IMR-90 (cell line): ENCODE data around the gene TECPR2. TPM values are rescaled to one million over a fixed set of nuclear protein-coding genes. Genes with fewer than 3 reads are reported as not detected.

Experiments used
- ATAC-seq: fragments of 200-7000 bp; cut with Tn5 transposase; 2 replicates; pipeline ENCODE4 v1.9.1; 2020; ENCODE audit warnings: low read depth, mild to moderate bottlenecking, moderate library complexity
- BruUV-seq: library from RNA; stranded (reverse); fragments of 400-500 nt; replicated peaks from 2 replicates; lab custom pipeline; 2021; lab: Mats Ljungman, UMichigan
- CTCF ChIA-PET: fragments of 300-600 bp; formaldehyde crosslinking; extraction: SDS; loops from one replicate; lab custom pipeline; 2021; ENCODE audit warnings: antibody characterized with exemption; lab: Yijun Ruan, JAX
- POLR2A ChIA-PET: fragments of 300-600 bp; sonication (Branson Sonifier 250); formaldehyde crosslinking; loops from one replicate; lab custom pipeline; 2022; ENCODE audit warnings: antibody characterized with exemption; ENCODE audit not compliant: unreplicated experiment; lab: Charles Lee
- DNase-seq: peaks from one replicate; pipeline ENCODE4 v3.0.0; 2013
- H2AFZ ChIP-seq: replicated peaks from 2 replicates; pipeline ENCODE3; 2013; ENCODE audit warnings: low read length, mild to moderate bottlenecking; ENCODE audit not compliant: poor library complexity
- H2AK5ac ChIP-seq: 2 replicates; pipeline ENCODE4 v1.6.1; 2013; ENCODE audit warnings: low read depth, low read length, inconsistent platforms
- H2AK9ac ChIP-seq: replicated peaks from 2 replicates; pipeline ENCODE3; 2013; ENCODE audit warnings: mild to moderate bottlenecking, low read depth, low read length, moderate library complexity; ENCODE audit not compliant: poor library complexity
- H2BK120ac ChIP-seq: 2 replicates; pipeline ENCODE4 v1.6.1; 2013; ENCODE audit warnings: low read depth, low read length, inconsistent platforms
- H2BK15ac ChIP-seq: 3 replicates; pipeline ENCODE4 v1.6.1; 2013; ENCODE audit warnings: low read depth, low read length, inconsistent platforms
- H2BK20ac ChIP-seq: 2 replicates; pipeline ENCODE4 v1.6.1; 2013; ENCODE audit warnings: low read depth, mild to moderate bottlenecking, inconsistent platforms, low read length, moderate library complexity
- H2BK5ac ChIP-seq: 2 replicates; pipeline ENCODE4 v1.6.1; 2013; ENCODE audit warnings: mild to moderate bottlenecking, low read depth, low read length, inconsistent platforms; ENCODE audit not compliant: poor library complexity, severe bottlenecking
- H3K14ac ChIP-seq: replicated peaks from 2 replicates; pipeline ENCODE4 v1.6.1; 2013; ENCODE audit warnings: low read depth, low read length, inconsistent platforms
- H3K18ac ChIP-seq: 2 replicates; pipeline ENCODE4 v1.6.1; 2013; ENCODE audit warnings: low read depth, low read length, control low read depth
- H3K23ac ChIP-seq: 2 replicates; pipeline ENCODE4 v1.6.1; 2013; ENCODE audit warnings: low read depth, low read length, inconsistent platforms
- H3K27ac ChIP-seq: 2 replicates; pipeline ENCODE4 v1.5.1; 2013; ENCODE audit warnings: mild to moderate bottlenecking, control low read depth, low read length; ENCODE audit not compliant: insufficient read depth
- H3K27me3 ChIP-seq: 2 replicates; pipeline ENCODE4 v1.6.1; 2013; ENCODE audit warnings: low read length; ENCODE audit not compliant: control insufficient read depth, insufficient read depth
- H3K36me3 ChIP-seq: 2 replicates; pipeline ENCODE4 v1.6.1; 2013; ENCODE audit warnings: low read length, mixed read lengths; ENCODE audit not compliant: control insufficient read depth, insufficient read depth
- H3K4ac ChIP-seq: 2 replicates; pipeline ENCODE4 v1.6.1; 2013; ENCODE audit warnings: low read depth, low read length, inconsistent platforms
- H3K4me1 ChIP-seq: 2 replicates; pipeline ENCODE4 v1.6.1; 2013; ENCODE audit warnings: low read length, mixed read lengths; ENCODE audit not compliant: control insufficient read depth, insufficient read depth
- H3K4me2 ChIP-seq: 2 replicates; pipeline ENCODE4 v1.6.1; 2013; ENCODE audit warnings: low read depth, mild to moderate bottlenecking, control low read depth, low read length, moderate library complexity
- H3K4me3 ChIP-seq: 2 replicates; pipeline ENCODE4 v1.5.1; 2013; ENCODE audit warnings: low read depth, mild to moderate bottlenecking, control low read depth, low read length, moderate library complexity; ENCODE audit not compliant: insufficient read depth
- H3K56ac ChIP-seq: 2 replicates; pipeline ENCODE4 v1.6.1; 2013; ENCODE audit warnings: low read length, inconsistent platforms; ENCODE audit not compliant: insufficient read depth; ENCODE audit errors: extremely low read depth
- H3K79me1 ChIP-seq, 2 experiments: 2 replicates each; pipeline ENCODE4 v1.6.1; 2013; ENCODE audit warnings: low read length in 2 of 2, inconsistent platforms in 1 of 2, low read depth in 1 of 2
- H3K9ac ChIP-seq: 2 replicates; pipeline ENCODE4 v1.6.1; 2013; ENCODE audit warnings: low read depth, low read length, control low read depth
- H3K9me1 ChIP-seq: 2 replicates; pipeline ENCODE4 v1.6.1; 2013; ENCODE audit warnings: low read length, inconsistent platforms; ENCODE audit not compliant: insufficient read depth
- H3K9me3 ChIP-seq: 2 replicates; pipeline ENCODE4 v1.6.1; 2013; ENCODE audit warnings: low read length; ENCODE audit not compliant: control insufficient read depth, insufficient read depth
- H4K20me1 ChIP-seq: 2 replicates; pipeline ENCODE4 v1.6.1; 2013; ENCODE audit warnings: low read length, inconsistent platforms; ENCODE audit not compliant: insufficient read depth
- H4K5ac ChIP-seq: 2 replicates; pipeline ENCODE4 v1.6.1; 2013; ENCODE audit warnings: mild to moderate bottlenecking, low read depth, low read length, control low read depth
- H4K8ac ChIP-seq, 2 experiments: 2 replicates each; pipeline ENCODE4 v1.6.1; 2013; ENCODE audit warnings: low read depth in 2 of 2, low read length in 2 of 2, control low read depth in 1 of 2, inconsistent platforms in 1 of 2
- H4K91ac ChIP-seq: 2 replicates; pipeline ENCODE4 v1.6.1; 2013; ENCODE audit warnings: low read depth, low read length, inconsistent platforms; ENCODE audit not compliant: insufficient read depth
- BHLHE40 ChIP-seq: fragments of 150-350 bp; IDR thresholded peaks from 2 replicates; pipeline ENCODE4 v1.6.1; 2016; ENCODE audit warnings: mild to moderate bottlenecking, low read depth, low read length
- CEBPB ChIP-seq: IDR thresholded peaks from 2 replicates; pipeline ENCODE4 v1.6.1; 2012; ENCODE audit warnings: low read depth, low read length, improper control_type of control experiment
- MAFK ChIP-seq: IDR thresholded peaks from 2 replicates; pipeline ENCODE4 v1.6.1; 2012; ENCODE audit warnings: low read depth, low read length, improper control_type of control experiment
- MAZ ChIP-seq: IDR thresholded peaks from 2 replicates; pipeline ENCODE4 v1.6.1; 2012; ENCODE audit warnings: low read depth, mild to moderate bottlenecking, low read length, improper control_type of control experiment, moderate library complexity, borderline replicate concordance
- MXI1 ChIP-seq: IDR thresholded peaks from 2 replicates; pipeline ENCODE4 v1.6.1; 2012; ENCODE audit warnings: low read depth, mild to moderate bottlenecking, low read length, moderate library complexity, borderline replicate concordance
- NFE2L2 ChIP-seq: fragments of 150-350 bp; IDR thresholded peaks from 2 replicates; pipeline ENCODE4 v1.6.1; 2016; ENCODE audit warnings: low read depth, mild to moderate bottlenecking, low read length
- POLR2A ChIP-seq: IDR thresholded peaks from 2 replicates; pipeline ENCODE4 v1.6.1; 2012; ENCODE audit warnings: mild to moderate bottlenecking, low read depth, low read length
- RAD21 ChIP-seq: IDR thresholded peaks from 2 replicates; pipeline ENCODE4 v1.6.1; 2012; ENCODE audit warnings: low read length, improper control_type of control experiment
- RFX5 ChIP-seq: IDR thresholded peaks from 2 replicates; pipeline ENCODE4 v1.8.0; 2012; ENCODE audit warnings: low read depth, mild to moderate bottlenecking, low read length, moderate library complexity
- WGBS, 2 experiments: methylation state at CpG; one replicate each; pipeline versions ENCODE4 v1.1.5 to v1.1.7; 2013; ENCODE audit warnings: missing lambda C conversion rate in 2 of 2; ENCODE audit not compliant: insufficient read length in 1 of 2; ENCODE audit errors: extremely low coverage in 2 of 2; 5-methylcytosine and 5-hydroxymethylcytosine counted together
- dilution Hi-C: fragments of 300-500 bp; cut with HindIII; formaldehyde crosslinking; loops from one replicate; pipeline ENCODE4 v1.14.3; 2018; ENCODE audit warnings: low sequenced_read_pairs; ENCODE audit not compliant: unreplicated experiment
- in situ Hi-C: fragments of 300-500 bp; cut with MboI; formaldehyde crosslinking; loops from 3 replicates; pipeline ENCODE4 v1.14.3; 2019; ENCODE audit warnings: low sequenced_read_pairs, inconsistent platforms, mixed read lengths
- intact Hi-C: fragments of 100-400 bp; cut with micrococcal nuclease; formaldehyde crosslinking; loops from 2 replicates; pipeline ENCODE4 v1.10.0; 2022
- polyA plus RNA-seq, 3 experiments: library from polyadenylated mRNA; depleted of rRNA; stranded (reverse); fragments of >200 nt; gene quantifications; 2 replicates each; pipeline ENCODE4 v1.2.3, GENCODE V29; 2012; ENCODE audit warnings: low replicate concordance in 1 of 3
- total RNA-seq: library from RNA; depleted of rRNA; stranded (reverse); fragments of >200 nt; gene quantifications from 2 replicates; pipeline ENCODE4 v1.2.3, GENCODE V29; 2012
- TF ChIP-seq, protein P1 (sequence below): conservative IDR thresholded peaks from 2 replicates; pipeline ENCODE4 v1.5.1; 2012; ENCODE audit warnings: mild to moderate bottlenecking, low read depth, low read length, improper control_type of control experiment
- TF ChIP-seq, protein P2 (sequence below): fragments of 150-350 bp; IDR thresholded peaks from 2 replicates; pipeline ENCODE4 v1.6.1; 2016; ENCODE audit warnings: low read depth, mild to moderate bottlenecking, low read length, moderate library complexity, borderline replicate concordance

The TECPR2 gene
- total and polyA plus RNA-seq, 2 of the 4 experiments (the other 2 are of a cell fraction), result 9.5 to 11.7 TPM

DNA sequence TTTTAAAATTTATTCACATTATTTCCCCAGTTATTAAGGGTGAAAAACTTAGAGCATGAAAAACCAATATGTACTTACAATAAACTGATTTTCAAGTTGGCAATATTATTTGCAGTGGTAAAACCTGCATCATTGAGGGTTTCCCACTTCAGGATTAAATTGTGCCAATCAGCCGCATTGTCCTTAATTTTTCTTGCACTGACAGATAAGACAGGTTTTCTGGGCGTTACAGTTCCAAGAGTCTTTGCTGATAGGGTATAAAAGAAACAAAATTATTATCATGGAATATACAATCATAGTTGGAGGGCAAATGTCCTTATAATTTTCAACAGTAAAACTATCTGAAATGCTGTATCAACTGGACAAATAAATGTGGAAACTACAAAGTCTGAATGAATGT is 3.4 kb upstream of the TECPR2 start:
- Histone ChIP-seq H3K27me3 (no peaks in the 10 kb centered on the region), H2BK20ac (no peak overlapping the region), H4K20me1 (peaks cover 5% of the 10 kb centered on the region; the same call in 1 of the 2 replicates), H3K4me2 (no peak overlapping the region), H3K36me3 (peaks cover 23% of the 10 kb centered on the region), H3K23ac (no peak overlapping the region), H2AFZ (no peak overlapping the region), H2AK5ac (no peak overlapping the region), H3K27ac (no peak overlapping the region), H4K91ac (no peak overlapping the region), H3K9me1 (peaks cover 17% of the 10 kb centered on the region), H2AK9ac (no peak overlapping the region), H3K9me3 (no peaks in the 10 kb centered on the region), H3K56ac (no peak overlapping the region), H3K4me3 (no peak overlapping the region), H3K9ac (no peak overlapping the region), H3K79me1 (peaks cover 40% of the 10 kb centered on the region in 2 experiments), H3K18ac (no peak overlapping the region), H3K14ac (no peak overlapping the region), H4K8ac (no peak overlapping the region), H3K4ac (no peak overlapping the region), H2BK120ac (no peak overlapping the region), H2BK15ac (no peak overlapping the region), H3K4me1 (peaks cover 7% of the 10 kb centered on the region), H2BK5ac (no peak overlapping the region), H4K5ac (no peak overlapping the region)
- ATAC-seq (no peak), DNase-seq (no peak)
- intact Hi-C loops, result no loop called here
- no TSS peak for BruUV-seq
- TF ChIP-seq RAD21 (no peak), MAZ (no peak), BHLHE40 (no peak), RFX5 (no peak), NFE2L2 (no peak), POLR2A (no peak), MXI1 (no peak), MAFK (no peak), CEBPB (no peak)
- TF ChIP-seq, protein P1, sequence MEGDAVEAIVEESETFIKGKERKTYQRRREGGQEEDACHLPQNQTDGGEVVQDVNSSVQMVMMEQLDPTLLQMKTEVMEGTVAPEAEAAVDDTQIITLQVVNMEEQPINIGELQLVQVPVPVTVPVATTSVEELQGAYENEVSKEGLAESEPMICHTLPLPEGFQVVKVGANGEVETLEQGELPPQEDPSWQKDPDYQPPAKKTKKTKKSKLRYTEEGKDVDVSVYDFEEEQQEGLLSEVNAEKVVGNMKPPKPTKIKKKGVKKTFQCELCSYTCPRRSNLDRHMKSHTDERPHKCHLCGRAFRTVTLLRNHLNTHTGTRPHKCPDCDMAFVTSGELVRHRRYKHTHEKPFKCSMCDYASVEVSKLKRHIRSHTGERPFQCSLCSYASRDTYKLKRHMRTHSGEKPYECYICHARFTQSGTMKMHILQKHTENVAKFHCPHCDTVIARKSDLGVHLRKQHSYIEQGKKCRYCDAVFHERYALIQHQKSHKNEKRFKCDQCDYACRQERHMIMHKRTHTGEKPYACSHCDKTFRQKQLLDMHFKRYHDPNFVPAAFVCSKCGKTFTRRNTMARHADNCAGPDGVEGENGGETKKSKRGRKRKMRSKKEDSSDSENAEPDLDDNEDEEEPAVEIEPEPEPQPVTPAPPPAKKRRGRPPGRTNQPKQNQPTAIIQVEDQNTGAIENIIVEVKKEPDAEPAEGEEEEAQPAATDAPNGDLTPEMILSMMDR, result no peak
- TF ChIP-seq, protein P2, sequence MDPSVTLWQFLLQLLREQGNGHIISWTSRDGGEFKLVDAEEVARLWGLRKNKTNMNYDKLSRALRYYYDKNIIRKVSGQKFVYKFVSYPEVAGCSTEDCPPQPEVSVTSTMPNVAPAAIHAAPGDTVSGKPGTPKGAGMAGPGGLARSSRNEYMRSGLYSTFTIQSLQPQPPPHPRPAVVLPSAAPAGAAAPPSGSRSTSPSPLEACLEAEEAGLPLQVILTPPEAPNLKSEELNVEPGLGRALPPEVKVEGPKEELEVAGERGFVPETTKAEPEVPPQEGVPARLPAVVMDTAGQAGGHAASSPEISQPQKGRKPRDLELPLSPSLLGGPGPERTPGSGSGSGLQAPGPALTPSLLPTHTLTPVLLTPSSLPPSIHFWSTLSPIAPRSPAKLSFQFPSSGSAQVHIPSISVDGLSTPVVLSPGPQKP, result no peak
- in situ Hi-C loops, result no loop called here
- ChIA-PET POLR2A (no interaction called here), CTCF (no interaction called here)
- dilution Hi-C loops, result no loop called here
- no CpG with 5 or more reads among the region's 2 CpGs for WGBS, 2 experiments
